ENCODE measurements around the gene ZNF205.
"Not testable (repeated sequence)": the region's sequence is repeated elsewhere in the genome, so short reads cannot be mapped to it uniquely, and the experiment has no call there.

ZNF205 gene

GRCh38 chr16:3080024-3080423, 32.4 kb upstream of the ZNF205 start:
- TF ChIP-seq CTCF (conservative IDR thresholded peaks at IDR 0.05) = no peak

GRCh38 chr16:3081957-3082356, 30.4 kb upstream of the ZNF205 start:
- not testable (repeated sequence) for H3K27ac ChIP-seq

More at GRCh38 chr16:3080024-3080423, 32.4 kb upstream of the ZNF205 start:
- H3K27ac ChIP-seq = no peak overlapping the region

- not testable (repeated sequence) for H3K27ac ChIP-seq
These were observed 29.0 kb upstream of the ZNF205 start for GRCh38 chr16:3083408-3083807.

- no peak for TF ChIP-seq CTCF (conservative IDR thresholded peaks at IDR 0.05)
- H3K27ac ChIP-seq = no peak overlapping the region
These were observed 27.9 kb upstream of the ZNF205 start for GRCh38 chr16:3084491-3084890.

- TF ChIP-seq CTCF (conservative IDR thresholded peaks at IDR 0.05) = no peak
- no peak overlapping the region for H3K27ac ChIP-seq
These were observed 27.3 kb upstream of the ZNF205 start for GRCh38 chr16:3084969-3085670.

GRCh38 chr16:3085868-3086595, 26.4 kb upstream of the ZNF205 start:
- TF ChIP-seq CTCF (conservative IDR thresholded peaks at IDR 0.05) = no peak
- H3K27ac ChIP-seq = no peak overlapping the region

- TF ChIP-seq CTCF (conservative IDR thresholded peaks at IDR 0.05) = no peak
- H3K27ac ChIP-seq = no peak overlapping the region
These were observed 25.7 kb upstream of the ZNF205 start for GRCh38 chr16:3086596-3087242.

GRCh38 chr16:3087243-3088235, 24.8 kb upstream of the ZNF205 start:
- TF ChIP-seq CTCF (conservative IDR thresholded peaks at IDR 0.05) = no peak
- no peak overlapping the region for H3K27ac ChIP-seq
